Measurements from ENCODE around the gene NKRF.

DNA sequence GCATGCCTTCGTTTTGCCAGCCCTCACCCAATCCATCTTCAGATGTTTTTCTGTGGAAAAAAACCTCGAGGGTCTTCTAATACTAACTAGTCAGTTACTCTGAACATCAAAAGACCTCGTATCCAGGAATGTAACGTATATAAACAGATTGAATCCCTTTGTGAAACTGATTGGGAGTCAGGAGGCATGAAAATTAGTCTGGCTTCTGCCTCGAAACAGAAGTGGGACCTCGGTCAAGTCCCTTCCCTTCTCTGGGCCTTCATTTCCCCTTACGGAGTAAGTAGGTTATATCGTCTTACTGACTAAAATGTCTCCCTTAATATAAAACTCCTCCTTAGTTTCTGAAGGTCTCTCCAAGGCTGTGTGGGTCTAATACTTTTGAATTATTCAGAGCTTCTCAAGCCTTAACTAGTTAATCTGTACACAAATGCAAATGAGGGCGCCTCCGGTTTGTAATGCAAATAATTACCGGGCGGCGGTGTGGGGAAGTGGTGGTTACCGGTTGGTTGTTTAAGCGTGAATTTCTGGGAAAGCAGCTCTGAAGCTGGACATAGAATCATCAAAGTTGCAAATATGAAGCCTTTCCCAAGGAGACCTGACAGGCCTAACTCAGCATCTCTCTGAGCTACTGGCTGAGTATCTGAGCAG lies 11.4 kb upstream of the NKRF start:
- TF ChIP-seq, protein P1, sequence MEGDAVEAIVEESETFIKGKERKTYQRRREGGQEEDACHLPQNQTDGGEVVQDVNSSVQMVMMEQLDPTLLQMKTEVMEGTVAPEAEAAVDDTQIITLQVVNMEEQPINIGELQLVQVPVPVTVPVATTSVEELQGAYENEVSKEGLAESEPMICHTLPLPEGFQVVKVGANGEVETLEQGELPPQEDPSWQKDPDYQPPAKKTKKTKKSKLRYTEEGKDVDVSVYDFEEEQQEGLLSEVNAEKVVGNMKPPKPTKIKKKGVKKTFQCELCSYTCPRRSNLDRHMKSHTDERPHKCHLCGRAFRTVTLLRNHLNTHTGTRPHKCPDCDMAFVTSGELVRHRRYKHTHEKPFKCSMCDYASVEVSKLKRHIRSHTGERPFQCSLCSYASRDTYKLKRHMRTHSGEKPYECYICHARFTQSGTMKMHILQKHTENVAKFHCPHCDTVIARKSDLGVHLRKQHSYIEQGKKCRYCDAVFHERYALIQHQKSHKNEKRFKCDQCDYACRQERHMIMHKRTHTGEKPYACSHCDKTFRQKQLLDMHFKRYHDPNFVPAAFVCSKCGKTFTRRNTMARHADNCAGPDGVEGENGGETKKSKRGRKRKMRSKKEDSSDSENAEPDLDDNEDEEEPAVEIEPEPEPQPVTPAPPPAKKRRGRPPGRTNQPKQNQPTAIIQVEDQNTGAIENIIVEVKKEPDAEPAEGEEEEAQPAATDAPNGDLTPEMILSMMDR (IDR thresholded peaks at IDR 0.05), result no peak
- no peak for TF ChIP-seq EZH2 (IDR thresholded peaks at IDR 0.05; ENCODE audit: borderline replicate concordance, insufficient read depth, low read depth, low read length, poor library complexity, severe bottlenecking)
